ENCODE data around the gene ATP9A. TPM values are rescaled to one million over a fixed set of nuclear protein-coding genes. Genes with fewer than 3 reads are reported as not detected.

ATP9A gene
- polyA plus RNA-seq, 1 donor from 2014 or later: 56.1 TPM

- H3K36me3 ChIP-seq (ENCODE audit: insufficient read depth, low read length): no peaks in the 10 kb centered on the region
- H3K4me2 ChIP-seq (ENCODE audit: low read length): no peak overlapping the region
- no peak overlapping the region for H2AFZ ChIP-seq (ENCODE audit: low read depth, low read length)
- no peak overlapping the region for H3K9ac ChIP-seq (ENCODE audit: low read length)
- H3K79me2 ChIP-seq (replicated peaks; ENCODE audit: insufficient read depth, low read length): no peaks in the 10 kb centered on the region
- no peak overlapping the region for H3K4me3 ChIP-seq (ENCODE audit: low read length)
- H4K20me1 ChIP-seq (ENCODE audit: insufficient read depth): no peaks in the 10 kb centered on the region
- no peak overlapping the region for H3K27ac ChIP-seq (ENCODE audit: low read length)
- no peak for TF ChIP-seq EZH2 (IDR thresholded peaks at IDR 0.05; ENCODE audit: borderline replicate concordance, insufficient read depth, low read length, poor library complexity, severe bottlenecking)
- TF ChIP-seq SMC3 (conservative IDR thresholded peaks at IDR 0.05; ENCODE audit: poor library complexity): no peak
- TF ChIP-seq, protein P1, sequence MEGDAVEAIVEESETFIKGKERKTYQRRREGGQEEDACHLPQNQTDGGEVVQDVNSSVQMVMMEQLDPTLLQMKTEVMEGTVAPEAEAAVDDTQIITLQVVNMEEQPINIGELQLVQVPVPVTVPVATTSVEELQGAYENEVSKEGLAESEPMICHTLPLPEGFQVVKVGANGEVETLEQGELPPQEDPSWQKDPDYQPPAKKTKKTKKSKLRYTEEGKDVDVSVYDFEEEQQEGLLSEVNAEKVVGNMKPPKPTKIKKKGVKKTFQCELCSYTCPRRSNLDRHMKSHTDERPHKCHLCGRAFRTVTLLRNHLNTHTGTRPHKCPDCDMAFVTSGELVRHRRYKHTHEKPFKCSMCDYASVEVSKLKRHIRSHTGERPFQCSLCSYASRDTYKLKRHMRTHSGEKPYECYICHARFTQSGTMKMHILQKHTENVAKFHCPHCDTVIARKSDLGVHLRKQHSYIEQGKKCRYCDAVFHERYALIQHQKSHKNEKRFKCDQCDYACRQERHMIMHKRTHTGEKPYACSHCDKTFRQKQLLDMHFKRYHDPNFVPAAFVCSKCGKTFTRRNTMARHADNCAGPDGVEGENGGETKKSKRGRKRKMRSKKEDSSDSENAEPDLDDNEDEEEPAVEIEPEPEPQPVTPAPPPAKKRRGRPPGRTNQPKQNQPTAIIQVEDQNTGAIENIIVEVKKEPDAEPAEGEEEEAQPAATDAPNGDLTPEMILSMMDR (IDR thresholded peaks at IDR 0.05; ENCODE audit: poor library complexity, severe bottlenecking): no peak
- no peak for TF ChIP-seq REST (IDR thresholded peaks at IDR 0.05; ENCODE audit: borderline replicate concordance)
- TF ChIP-seq POLR2AphosphoS5 (IDR thresholded peaks at IDR 0.05): no peak
- TF ChIP-seq EP300 (conservative IDR thresholded peaks at IDR 0.05; ENCODE audit: poor library complexity, severe bottlenecking): no peak
- TF ChIP-seq RAD21 (conservative IDR thresholded peaks at IDR 0.05): no peak
- no peak for TF ChIP-seq TAF1 (IDR thresholded peaks at IDR 0.05; ENCODE audit: low read depth)
- TF ChIP-seq MXI1 (conservative IDR thresholded peaks at IDR 0.05; ENCODE audit: poor library complexity, severe bottlenecking): no peak
- H3K9me2 ChIP-seq (ENCODE audit: insufficient read depth, low read length): no peaks in the 10 kb centered on the region
- no peaks in the 10 kb centered on the region for H3K27me3 ChIP-seq (ENCODE audit: insufficient read depth, low read depth, low read length)
- no peaks in the 10 kb centered on the region for H3F3A ChIP-seq (ENCODE audit: insufficient read depth, low read length, poor library complexity, severe bottlenecking)
- H3K9me3 ChIP-seq (ENCODE audit: low read length): no peaks in the 10 kb centered on the region
These were observed 192.7 kb downstream of the ATP9A start for GRCh38 chr20:51575486-51575885.

- Histone ChIP-seq H3K79me2 (replicated peaks; ENCODE audit: insufficient read depth, low read length) (no peaks in the 10 kb centered on the region), H3K9me2 (ENCODE audit: insufficient read depth, low read length) (no peaks in the 10 kb centered on the region), H3K4me2 (ENCODE audit: low read length) (no peak overlapping the region), H3K9ac (ENCODE audit: low read length) (no peak overlapping the region), H4K20me1 (ENCODE audit: insufficient read depth) (no peaks in the 10 kb centered on the region), H3K4me3 (ENCODE audit: low read length) (no peak overlapping the region), H3K27me3 (ENCODE audit: insufficient read depth, low read depth, low read length) (no peaks in the 10 kb centered on the region), H3K36me3 (ENCODE audit: insufficient read depth, low read length) (no peaks in the 10 kb centered on the region), H2AFZ (ENCODE audit: low read depth, low read length) (no peak overlapping the region), H3K9me3 (ENCODE audit: low read length) (no peaks in the 10 kb centered on the region), H3F3A (ENCODE audit: insufficient read depth, low read length, poor library complexity, severe bottlenecking) (no peaks in the 10 kb centered on the region), H3K27ac (ENCODE audit: low read length) (no peak overlapping the region)
- TF ChIP-seq MXI1 (conservative IDR thresholded peaks at IDR 0.05; ENCODE audit: poor library complexity, severe bottlenecking) (no peak), EP300 (conservative IDR thresholded peaks at IDR 0.05; ENCODE audit: poor library complexity, severe bottlenecking) (no peak), RAD21 (conservative IDR thresholded peaks at IDR 0.05) (no peak), SMC3 (conservative IDR thresholded peaks at IDR 0.05; ENCODE audit: poor library complexity) (no peak), POLR2AphosphoS5 (IDR thresholded peaks at IDR 0.05) (no peak), EZH2 (IDR thresholded peaks at IDR 0.05; ENCODE audit: borderline replicate concordance, insufficient read depth, low read length, poor library complexity, severe bottlenecking) (no peak), REST (IDR thresholded peaks at IDR 0.05; ENCODE audit: borderline replicate concordance) (no peak), TAF1 (IDR thresholded peaks at IDR 0.05; ENCODE audit: low read depth) (no peak)
- TF ChIP-seq, protein P1 (IDR thresholded peaks at IDR 0.05; ENCODE audit: poor library complexity, severe bottlenecking): no peak
These were observed 193.7 kb downstream of the ATP9A start for GRCh38 chr20:51574248-51575033.

Data from neural cell (in vitro differentiated cells).